HG02678 (cell line): ENCODE measurements around the gene DMXL2.
A peak's percentile ranks its signal among the peaks of the same experiment; 100 is the strongest.
"Not testable (repeated sequence)": the region's sequence is repeated elsewhere in the genome, so short reads cannot be mapped to it uniquely, and the experiment has no call there.

Source experiments
- ATAC-seq: cut with Tn5 transposase; IDR thresholded peaks from one replicate; pipeline ENCODE4 v1.9.1; 2021; ENCODE audit warnings: mild to moderate bottlenecking, moderate library complexity; ENCODE audit not compliant: unreplicated experiment

The DMXL2 gene

GRCh38 chr15:51622604-51623370 is at the start of gene DMXL2:
Gene DMXL2 (minus strand): TSS chr15:51622771. CDS start chr15:51622545, 226 bp downstream.
- ATAC-seq = peak; percentile 34

- ATAC-seq = no peak
These were observed 49.6 kb upstream of the DMXL2 start for GRCh38 chr15:51672155-51672687.

- ATAC-seq = no peak
These were observed 46.8 kb upstream of the DMXL2 start for GRCh38 chr15:51669381-51669780.

- no peak for ATAC-seq
These were observed 45.9 kb upstream of the DMXL2 start for GRCh38 chr15:51668446-51668845.

- ATAC-seq = no peak
These were observed 44.9 kb upstream of the DMXL2 start for GRCh38 chr15:51667478-51667877.

GRCh38 chr15:51661072-51661471 is 38.5 kb upstream of the DMXL2 start:
- no peak for ATAC-seq

- ATAC-seq = no peak
These were observed 36.1 kb upstream of the DMXL2 start for GRCh38 chr15:51658664-51659063.

GRCh38 chr15:51655401-51656057 is 33.0 kb upstream of the DMXL2 start:
- ATAC-seq = not testable (repeated sequence)

- ATAC-seq = no peak
These were observed 29.6 kb upstream of the DMXL2 start for GRCh38 chr15:51652084-51652668.

- ATAC-seq = peak; percentile 64
These were observed 27.3 kb upstream of the DMXL2 start for GRCh38 chr15:51649659-51650521.

GRCh38 chr15:51648643-51649042 is 26.1 kb upstream of the DMXL2 start:
- ATAC-seq = not testable (repeated sequence)

- ATAC-seq = not testable (repeated sequence)
These were observed 25.5 kb upstream of the DMXL2 start for GRCh38 chr15:51648101-51648500.

GRCh38 chr15:51647128-51647562 is 24.6 kb upstream of the DMXL2 start:
- ATAC-seq = no peak

- no peak for ATAC-seq
These were observed 20.1 kb upstream of the DMXL2 start for GRCh38 chr15:51642696-51643095.

- no peak for ATAC-seq
These were observed 19.0 kb upstream of the DMXL2 start for GRCh38 chr15:51641490-51642130.

- ATAC-seq = no peak
These were observed 12.1 kb upstream of the DMXL2 start for GRCh38 chr15:51634591-51635198.

GRCh38 chr15:51629612-51630011 is 7.0 kb upstream of the DMXL2 start:
- ATAC-seq = no peak

- ATAC-seq = no peak
These were observed 2.7 kb upstream of the DMXL2 start for GRCh38 chr15:51625236-51625635.

- no peak for ATAC-seq
These were observed 1.5 kb upstream of the DMXL2 start for GRCh38 chr15:51624022-51624421.
